GM12878 (cell line): ENCODE results near the gene GLRX5. TPM values are rescaled to one million over a fixed set of nuclear protein-coding genes. Genes with fewer than 3 reads are reported as not detected.

ENCODE experiments used
- ATAC-seq: fragments of 200-7000 bp; cut with Tn5 transposase; 3 replicates; pipeline ENCODE4 v1.9.1; 2020; ENCODE audit warnings: mild to moderate bottlenecking, moderate library complexity
- Bru-seq: library from RNA; stranded (reverse); fragments of 400-500 nt; gene quantifications from one replicate; lab custom pipeline; 2021; lab: Mats Ljungman, UMichigan
- BruChase-seq, 2 experiments: library from RNA; stranded (reverse); fragments of 400-500 nt; gene quantifications; one replicate each; lab custom pipeline; 2021; lab: Mats Ljungman, UMichigan
- BruUV-seq: library from RNA; stranded (reverse); fragments of 400-500 nt; replicated peaks from 2 replicates; lab custom pipeline; 2021; lab: Mats Ljungman, UMichigan
- CTCF ChIA-PET: fragments of 300-600 bp; sonication (Branson Sonifier 250); formaldehyde crosslinking; extraction: SDS; loops from one replicate; lab custom pipeline; 2021; ENCODE audit warnings: inconsistent platforms; lab: Yijun Ruan, JAX
- POLR2A ChIA-PET: fragments of 350-600 bp; formaldehyde crosslinking; extraction: SDS; loops from one replicate; lab custom pipeline; 2021; ENCODE audit warnings: inconsistent platforms; lab: Charles Lee
- RAD21 ChIA-PET: fragments of 300-600 bp; sonication (Branson Sonifier 250); formaldehyde crosslinking; loops from one replicate; lab custom pipeline; 2023; ENCODE audit warnings: antibody characterized with exemption; ENCODE audit not compliant: unreplicated experiment; lab: Charles Lee
- SMC1A ChIA-PET: fragments of 300-600 bp; sonication (Branson Sonifier 250); formaldehyde crosslinking; loops from one replicate; lab custom pipeline; 2023; ENCODE audit not compliant: unreplicated experiment, uncharacterized antibody; lab: Charles Lee
- DNase-seq: peaks from one replicate; pipeline ENCODE4 v3.0.0-alpha.2; 2011; ENCODE audit warnings: low read depth, low spot score
- FAIRE-seq: peaks from 3 replicates; lab custom pipeline; 2011; peaks lifted over from hg19 to GRCh38; lab: Jason Lieb, UNC
- H2AFZ ChIP-seq: 2 replicates; pipeline ENCODE4 v1.6.0; 2011; ENCODE audit warnings: low read depth, low read length, control low read depth; ENCODE audit not compliant: control insufficient read depth
- H3K27ac ChIP-seq: 2 replicates; pipeline ENCODE4 v1.5.1; 2011; ENCODE audit warnings: control low read depth; ENCODE audit not compliant: control insufficient read depth, insufficient read depth
- H3K27me3 ChIP-seq, 2 experiments: replicated peaks in 1 of 2; 2 replicates each; pipeline versions ENCODE4 v1.6.0 to v1.6.1; 2011; ENCODE audit warnings: low read length in 1 of 2; ENCODE audit not compliant: control insufficient read depth in 2 of 2, insufficient read depth in 2 of 2
- H3K36me3 ChIP-seq, 2 experiments: 2 replicates each; pipeline ENCODE4 v1.5.1; 2011; ENCODE audit warnings: low read length in 1 of 2; ENCODE audit not compliant: control insufficient read depth in 2 of 2, insufficient read depth in 2 of 2
- H3K4me1 ChIP-seq: 2 replicates; pipeline ENCODE4 v1.6.1; 2011; ENCODE audit warnings: mild to moderate bottlenecking, low read length, moderate library complexity, mixed read lengths; ENCODE audit not compliant: control insufficient read depth, insufficient read depth
- H3K4me2 ChIP-seq: 2 replicates; pipeline ENCODE4 v1.6.0; 2011; ENCODE audit warnings: control low read depth; ENCODE audit not compliant: control insufficient read depth, insufficient read depth
- H3K4me3 ChIP-seq: fragments of 200-600 bp; sonication (generic); 2 replicates; pipeline ENCODE4 v1.5.1; 2016
- H3K79me2 ChIP-seq: 2 replicates; pipeline ENCODE4 v1.6.0; 2011; ENCODE audit warnings: low read length; ENCODE audit not compliant: control insufficient read depth, insufficient read depth
- H3K9ac ChIP-seq: 2 replicates; pipeline ENCODE4 v1.8.0; 2011; ENCODE audit warnings: low read length, control low read depth, mixed read lengths; ENCODE audit not compliant: control insufficient read depth, insufficient read depth
- H3K9me3 ChIP-seq: replicated peaks from 3 replicates; pipeline ENCODE4 v1.5.1; 2011; ENCODE audit warnings: mild to moderate bottlenecking, low read length; ENCODE audit not compliant: control insufficient read depth, insufficient read depth
- H4K20me1 ChIP-seq: 2 replicates; pipeline ENCODE4 v1.6.0; 2011; ENCODE audit not compliant: control insufficient read depth, insufficient read depth
- FOXK2 ChIP-seq: fragments of 450-650 bp; IDR thresholded peaks from 2 replicates; pipeline ENCODE4 v1.6.1; 2017; ENCODE audit warnings: mild to moderate bottlenecking, moderate library complexity
- GATAD2B ChIP-seq: fragments of 450-650 bp; conservative IDR thresholded peaks from 2 replicates; pipeline ENCODE4 v1.6.1; 2017; ENCODE audit warnings: low read depth, mild to moderate bottlenecking, moderate library complexity
- IKZF1 ChIP-seq: fragments of 450-650 bp; conservative IDR thresholded peaks from 2 replicates; pipeline ENCODE4 v1.6.1; 2017; ENCODE audit warnings: antibody characterized with exemption, mild to moderate bottlenecking
- KDM1A ChIP-seq: fragments of 200-600 bp; sonication (generic); IDR thresholded peaks from 2 replicates; pipeline ENCODE4 v1.6.1; 2016; ENCODE audit warnings: borderline replicate concordance
- MYC ChIP-seq: IDR thresholded peaks from 2 replicates; pipeline ENCODE4 v1.6.1; 2011; ENCODE audit warnings: mild to moderate bottlenecking, low read length, moderate library complexity, inconsistent platforms; ENCODE audit not compliant: insufficient read depth, insufficient replicate concordance, insufficient read length, severe bottlenecking
- NFXL1 ChIP-seq: fragments of 450-650 bp; IDR thresholded peaks from 2 replicates; pipeline ENCODE4 v1.6.1; 2017; ENCODE audit warnings: antibody characterized with exemption, mild to moderate bottlenecking, borderline replicate concordance
- NFYB ChIP-seq: IDR thresholded peaks from 2 replicates; pipeline ENCODE4 v1.6.1; 2011; ENCODE audit warnings: low read depth, mild to moderate bottlenecking, low read length, improper control_type of control experiment, moderate library complexity; ENCODE audit not compliant: insufficient read depth
- POLR2AphosphoS5 ChIP-seq: IDR thresholded peaks from 2 replicates; pipeline ENCODE4 v1.6.1; 2011; ENCODE audit warnings: mild to moderate bottlenecking, low read length, inconsistent platforms
- TAF1 ChIP-seq: IDR thresholded peaks from 2 replicates; pipeline ENCODE4 v1.6.1; 2011; ENCODE audit warnings: mild to moderate bottlenecking, low read depth, low read length, borderline replicate concordance
- TCF3 ChIP-seq: IDR thresholded peaks from 2 replicates; pipeline ENCODE4 v1.6.1; 2012; ENCODE audit warnings: low read depth, mild to moderate bottlenecking, low read length, borderline replicate concordance; ENCODE audit not compliant: insufficient read depth
- WGBS: methylation state at CpG from one replicate; pipeline ENCODE4 v1.1.6; 2016; ENCODE audit warnings: low lambda C conversion rate; ENCODE audit not compliant: insufficient replicate concordance, insufficient coverage; ENCODE audit errors: missing lambda C conversion rate; 5-methylcytosine and 5-hydroxymethylcytosine counted together
- in situ Hi-C: fragments of 300-500 bp; cut with MboI; formaldehyde crosslinking; loops from 9 replicates; pipeline ENCODE4 v1.14.3; 2018; ENCODE audit warnings: mixed read lengths
- intact Hi-C: fragments of 100-400 bp; cut with micrococcal nuclease; formaldehyde crosslinking; loops from one replicate; pipeline ENCODE4 v1.14.2; 2022; ENCODE audit not compliant: unreplicated experiment
- long read RNA-seq, 2 experiments: library from polyadenylated mRNA; unstranded; transcript quantifications; one replicate each; pipeline ENCODE4 v2.0.0, GENCODE V29; 2019 to 2020
- polyA minus RNA-seq, 3 experiments: library from RNA; depleted of rRNA, polyadenylated mRNA; stranded (reverse); fragments of >200 nt; gene quantifications; 2 replicates each; pipeline ENCODE4 v1.2.3, GENCODE V29; 2011
- polyA plus RNA-seq, 11 experiments: library from polyadenylated mRNA; depleted of rRNA in 4 of 11; unstranded in 6 of 11; stranded (reverse) in 5 of 11; fragments of >200 nt; fragmentation: Nextera tagmentation in 4 of 11; fragmentation: Illumina TruSeq in 1 of 11; extraction: Ambion mirVana in 4 of 11; extraction: Trizol in 1 of 11; gene quantifications; 1 replicate in 1 of 11; 2 replicates in 10 of 11; pipeline versions ENCODE4 v1.2.1 to v1.2.3, GENCODE V29; 2011 to 2016; ENCODE audit warnings: inconsistent platforms in 2 of 11, missing spikeins in 2 of 11, low read depth in 1 of 11
- total RNA-seq, 4 experiments: library from RNA; depleted of rRNA in 3 of 4; stranded (reverse); fragments of >200 nt in 3 of 4; fragmentation: Illumina TruSeq in 1 of 4; extraction: Trizol in 1 of 4; gene quantifications; 2 replicates each; pipeline versions ENCODE4 v1.2.1 to v1.2.3, GENCODE V29; 2013 to 2021
- TF ChIP-seq, protein P1 (sequence below): fragments of 450-650 bp; IDR thresholded peaks from 2 replicates; pipeline ENCODE4 v1.6.1; 2017; ENCODE audit warnings: low read depth, mild to moderate bottlenecking, moderate library complexity
- TF ChIP-seq, protein P2 (sequence below): fragments of 450-650 bp; IDR thresholded peaks from 2 replicates; pipeline ENCODE4 v1.6.1; 2018; ENCODE audit warnings: borderline replicate concordance, mild to moderate bottlenecking; ENCODE audit not compliant: partially characterized antibody

Gene GLRX5
- 4.1 and 4.4 TPM in 2 replicates for total RNA-seq (2013; cell fraction: nucleolus; rRNA removed)
- 60.4 and 66.9 TPM in 2 replicates for total RNA-seq (2014; rRNA removed)
- 57.9 and 58.5 TPM in 2 replicates for total RNA-seq (2014; rRNA removed; fragmentation: Illumina TruSeq; extraction: Trizol)
- 48.2 and 53.8 TPM in 2 replicates for total RNA-seq (2021)
- 38.1 TPM for polyA plus RNA-seq (2011; ENCODE audit: low read depth)
- 60.9 and 71.4 TPM in 2 replicates for polyA plus RNA-seq (2011; rRNA removed)
- polyA plus RNA-seq (2011; cell fraction: cytosol; rRNA removed), result 23.4 and 28.6 TPM in 2 replicates
- 11.2 and 13.0 TPM in 2 replicates for polyA plus RNA-seq (2011; cell fraction: nucleus; rRNA removed)
- polyA plus RNA-seq (2012), result 30.1 and 36.5 TPM in 2 replicates
- polyA plus RNA-seq (2014; fragmentation: Illumina TruSeq; extraction: Trizol), result 71.2 and 82.5 TPM in 2 replicates
- 10 to 100 TPM; 13.7 to 28.8 TPM for polyA plus RNA-seq (2014; fragmentation: Nextera tagmentation; extraction: Ambion mirVana)
- polyA plus RNA-seq (2014; rRNA removed), result 53.0 and 56.8 TPM in 2 replicates
- polyA plus RNA-seq (2016; fragmentation: Nextera tagmentation; extraction: Ambion mirVana), result 100 to 1,000 TPM in 1 of 2 experiments, 10 to 100 TPM in 1; 12.8 to 139 TPM
- 13.3 and 15.7 TPM in 2 replicates for polyA minus RNA-seq (2011; rRNA and poly(A)+ RNA removed)
- polyA minus RNA-seq (2011; cell fraction: cytosol; rRNA and poly(A)+ RNA removed), result 8.0 and 9.5 TPM in 2 replicates
- 3.6 and 7.3 TPM in 2 replicates for polyA minus RNA-seq (2011; cell fraction: nucleus; rRNA and poly(A)+ RNA removed)
- Bru-seq, nascent RNA, result percentile 82 among the genes with signal in this experiment
- percentile 82 among the genes with signal in this experiment for BruChase-seq, experiment 1, labeled RNA remaining after a 6-hour chase
- BruChase-seq, experiment 2, labeled RNA remaining after a 2-hour chase, result percentile 75 among the genes with signal in this experiment
- long read RNA-seq, experiment 1, transcript GLRX5-201 (2 exons, 1,564 nt), result major isoform, 6 of 9 reads
- long read RNA-seq, experiment 1, partial matches to known transcripts, result 1 of 9 reads
- long read RNA-seq, experiment 1, other reads (novel, unspliced or antisense), result 2 of 9 reads
- long read RNA-seq, experiment 2, partial matches to known transcripts, result 0 of 17 reads
- long read RNA-seq, experiment 2, other reads (novel, unspliced or antisense), result 14 of 17 reads

DNA sequence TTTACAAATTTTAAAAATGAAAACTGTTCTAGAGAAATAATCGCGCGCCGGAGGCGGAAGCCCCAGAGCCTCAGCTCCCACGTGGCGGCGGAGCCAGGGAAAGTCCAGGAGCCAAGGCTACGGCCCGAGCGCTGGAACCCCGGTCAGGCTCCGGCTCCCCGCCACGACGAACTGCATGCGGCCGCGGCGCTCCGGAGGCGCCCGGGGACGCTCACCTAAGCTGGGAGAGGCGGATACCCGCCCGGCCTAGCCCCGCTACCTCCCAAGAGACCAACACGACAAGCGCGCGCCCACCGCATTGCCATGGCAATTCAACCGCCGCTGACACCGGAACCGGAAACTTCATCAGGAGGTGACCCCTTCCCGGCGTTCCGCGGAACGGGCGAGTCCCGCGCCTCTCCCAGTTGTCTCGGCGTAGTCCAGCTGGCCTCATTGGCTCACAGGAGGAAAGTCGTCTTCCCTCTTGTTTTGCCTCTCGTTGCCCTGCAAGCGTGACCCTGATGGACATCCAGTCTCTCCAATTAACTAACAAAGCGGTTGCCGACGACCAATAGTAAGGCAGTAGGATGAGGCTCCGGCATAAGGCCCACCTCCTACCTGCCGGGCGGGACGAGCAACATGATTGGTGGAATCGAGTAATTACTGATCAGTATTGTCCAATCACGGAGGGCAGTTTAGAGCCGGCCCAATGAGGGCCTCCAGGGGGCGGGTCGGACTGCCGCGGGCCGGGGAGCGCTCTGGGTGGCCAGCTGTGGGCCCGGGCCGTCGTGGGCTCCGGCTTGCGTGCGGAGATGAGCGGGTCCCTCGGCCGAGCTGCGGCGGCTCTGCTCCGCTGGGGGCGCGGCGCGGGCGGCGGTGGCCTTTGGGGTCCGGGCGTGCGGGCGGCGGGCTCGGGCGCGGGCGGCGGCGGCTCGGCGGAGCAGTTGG lies at the start of gene GLRX5:
TSS of gene GLRX5 (plus strand) at position 752 of the 927 bp plus-strand sequence. CDS start at position 792, 40 bp downstream.
- Histone ChIP-seq H3K79me2 (peaks cover 84% of the 10 kb centered on the region), H3K4me1 (peaks cover 8% of the 10 kb centered on the region; the same call in 1 of the 2 replicates), H3K4me2 (peak within 1 kb of the TSS; percentile 93), H3K9me3 (no peaks in the 10 kb centered on the region), H3K4me3 (peak within 1 kb of the TSS; percentile 93), H3K27me3 (no peaks in the 10 kb centered on the region), H3K27ac (peak within 1 kb of the TSS; percentile 87), H3K36me3 (no peaks in the 10 kb centered on the region; a peak in 1 of 4 replicates), H2AFZ (peak within 1 kb of the TSS; percentile 58), H3K9ac (peak within 1 kb of the TSS; percentile 91), H4K20me1 (0 out of 2 replicates have a peak, but pooled peaks cover 2% of the 10 kb centered on the region)
- CTCF ChIA-PET, result interaction anchor here (1.3 to 12.1 kb wide), 6 partner anchors 15 to 108 kb away, joined by 3 to 118 read pairs (median 8); no protein-coding TSS in a partner anchor
- DNase-seq (peak; percentile 100), FAIRE-seq (peak; percentile 99), ATAC-seq (peak; percentile 92)
- SMC1A ChIA-PET, result interaction anchor here (0.9 to 4.0 kb wide), 7 partner anchors 16 to 107 kb away, joined by 3 to 25 read pairs (median 5); no protein-coding TSS in a partner anchor
- RAD21 ChIA-PET, result interaction anchor here (0.6 to 2.3 kb wide), 10 partner anchors 12 to 130 kb away, joined by 3 to 10 read pairs (median 4); no protein-coding TSS in a partner anchor
- intact Hi-C loops (loop anchor here (5.0 to 10.0 kb wide), 2 partner anchors 37 to 380 kb away; partner anchors contain the start of gene DICER1), in situ Hi-C loops (loop anchor here (5.0 kb wide), 1 partner anchor 92 kb away; no protein-coding TSS in a partner anchor)
- WGBS, result under 1% methylated on average over 91 of the region's 97 CpGs
- POLR2A ChIA-PET, result interaction anchor here (1.0 to 1.9 kb wide), 5 partner anchors 16 to 163 kb away, joined by 3 to 8 read pairs (median 4); no protein-coding TSS in a partner anchor
- no TSS peak for BruUV-seq
- TF ChIP-seq NFXL1, result no peak
- TF ChIP-seq, protein P1, sequence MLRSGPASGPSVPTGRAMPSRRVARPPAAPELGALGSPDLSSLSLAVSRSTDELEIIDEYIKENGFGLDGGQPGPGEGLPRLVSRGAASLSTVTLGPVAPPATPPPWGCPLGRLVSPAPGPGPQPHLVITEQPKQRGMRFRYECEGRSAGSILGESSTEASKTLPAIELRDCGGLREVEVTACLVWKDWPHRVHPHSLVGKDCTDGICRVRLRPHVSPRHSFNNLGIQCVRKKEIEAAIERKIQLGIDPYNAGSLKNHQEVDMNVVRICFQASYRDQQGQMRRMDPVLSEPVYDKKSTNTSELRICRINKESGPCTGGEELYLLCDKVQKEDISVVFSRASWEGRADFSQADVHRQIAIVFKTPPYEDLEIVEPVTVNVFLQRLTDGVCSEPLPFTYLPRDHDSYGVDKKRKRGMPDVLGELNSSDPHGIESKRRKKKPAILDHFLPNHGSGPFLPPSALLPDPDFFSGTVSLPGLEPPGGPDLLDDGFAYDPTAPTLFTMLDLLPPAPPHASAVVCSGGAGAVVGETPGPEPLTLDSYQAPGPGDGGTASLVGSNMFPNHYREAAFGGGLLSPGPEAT, result peak; percentile 69; the same call in 1 of the 2 replicates
- TF ChIP-seq, protein P2, sequence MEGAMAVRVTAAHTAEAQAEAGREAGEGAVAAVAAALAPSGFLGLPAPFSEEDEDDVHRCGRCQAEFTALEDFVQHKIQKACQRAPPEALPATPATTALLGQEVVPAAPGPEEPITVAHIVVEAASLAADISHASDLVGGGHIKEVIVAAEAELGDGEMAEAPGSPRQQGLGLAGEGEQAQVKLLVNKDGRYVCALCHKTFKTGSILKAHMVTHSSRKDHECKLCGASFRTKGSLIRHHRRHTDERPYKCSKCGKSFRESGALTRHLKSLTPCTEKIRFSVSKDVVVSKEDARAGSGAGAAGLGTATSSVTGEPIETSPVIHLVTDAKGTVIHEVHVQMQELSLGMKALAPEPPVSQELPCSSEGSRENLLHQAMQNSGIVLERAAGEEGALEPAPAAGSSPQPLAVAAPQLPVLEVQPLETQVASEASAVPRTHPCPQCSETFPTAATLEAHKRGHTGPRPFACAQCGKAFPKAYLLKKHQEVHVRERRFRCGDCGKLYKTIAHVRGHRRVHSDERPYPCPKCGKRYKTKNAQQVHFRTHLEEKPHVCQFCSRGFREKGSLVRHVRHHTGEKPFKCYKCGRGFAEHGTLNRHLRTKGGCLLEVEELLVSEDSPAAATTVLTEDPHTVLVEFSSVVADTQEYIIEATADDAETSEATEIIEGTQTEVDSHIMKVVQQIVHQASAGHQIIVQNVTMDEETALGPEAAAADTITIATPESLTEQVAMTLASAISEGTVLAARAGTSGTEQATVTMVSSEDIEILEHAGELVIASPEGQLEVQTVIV, result peak; percentile 14
- peak; percentile 67; the same call in 1 of the 2 replicates for TF ChIP-seq TAF1
- TF ChIP-seq NFYB, result peak; percentile 99
- peak; percentile 75 for TF ChIP-seq POLR2AphosphoS5
- TF ChIP-seq FOXK2, result peak; percentile 86
- peak; percentile 91 for TF ChIP-seq IKZF1
- TF ChIP-seq GATAD2B, result peak; percentile 29; the same call in 1 of the 2 replicates
- TF ChIP-seq KDM1A, result no peak
- peak; percentile 71; the same call in 1 of the 2 replicates for TF ChIP-seq TCF3
- TF ChIP-seq MYC, result peak; percentile 61
